ENCODE data around the gene ZMYND10.

DNA sequence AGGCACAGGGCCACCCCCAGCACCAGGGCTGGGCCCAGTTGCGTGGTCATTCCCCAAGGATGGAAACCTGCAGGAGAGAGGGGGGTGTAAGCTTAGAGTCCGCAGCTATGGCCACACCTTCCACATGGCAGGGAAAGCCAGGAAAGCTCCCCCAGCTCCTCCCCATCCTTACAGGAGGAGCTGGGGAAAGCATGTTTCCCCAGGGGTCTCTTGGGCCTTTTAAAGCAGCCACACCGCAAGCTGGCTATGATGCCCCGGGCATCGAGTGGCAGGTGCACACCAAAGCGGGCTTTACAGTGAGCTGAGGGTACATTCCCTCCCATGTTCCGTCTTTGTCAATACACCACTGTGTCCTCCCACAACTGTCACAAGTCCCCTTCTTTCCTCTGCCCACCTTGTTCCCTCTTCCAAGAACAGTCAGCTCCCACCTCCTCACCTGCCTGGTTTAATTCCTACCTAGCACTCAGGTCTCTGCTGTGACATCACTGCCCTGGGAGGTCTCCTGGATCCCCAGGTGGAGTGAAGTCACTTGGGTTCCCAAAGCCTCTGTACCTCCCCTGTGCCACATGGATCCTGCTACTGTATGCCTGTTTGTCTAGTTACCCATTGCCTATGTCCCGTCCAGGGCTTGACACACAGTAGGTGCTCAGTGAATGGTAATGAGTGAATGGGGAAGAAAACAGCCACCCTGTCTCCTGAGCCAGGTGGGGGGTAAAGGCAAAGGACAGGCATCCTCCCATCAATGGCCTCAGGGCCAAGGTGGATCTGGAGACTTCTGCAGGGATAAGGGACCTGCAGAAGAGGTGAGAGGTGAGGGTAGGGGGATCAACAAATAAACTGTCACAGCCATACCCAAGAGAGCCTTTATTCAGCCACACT, 49.7 kb downstream of the ZMYND10 start:
- TF ChIP-seq CTCF (IDR thresholded peaks at IDR 0.05 in 4 of 5, conservative IDR thresholded peaks at IDR 0.05 in 1 of 5) (no peak), POLR2A (IDR thresholded peaks at IDR 0.05) (no peak)

All from gastrocnemius medialis (tissue), 4 donors.